H1 (cell line): ENCODE data around the gene FTCDNL1. TPM values are rescaled to one million over a fixed set of nuclear protein-coding genes. Genes with fewer than 3 reads are reported as not detected.

ENCODE experiments used
- CTCF ChIA-PET: fragments of 300-600 bp; sonication (Branson Sonifier 250); formaldehyde crosslinking; loops from one replicate; lab custom pipeline; 2021; ENCODE audit not compliant: partially characterized antibody; lab: Charles Lee
- POLR2A ChIA-PET: fragments of 300-600 bp; sonication (Branson Sonifier 250); formaldehyde crosslinking; loops from one replicate; lab custom pipeline; 2021; ENCODE audit warnings: inconsistent platforms; ENCODE audit not compliant: partially characterized antibody; lab: Charles Lee
- DNase-seq, 2 experiments: peaks; one replicate each; pipeline versions ENCODE4 v3.0.0 to v3.0.0-alpha.2; 2010 to 2022; ENCODE audit warnings: low spot score in 2 of 2, low read depth in 1 of 2, mixed read lengths in 1 of 2
- FAIRE-seq: peaks from 2 replicates; lab custom pipeline; 2011; peaks lifted over from hg19 to GRCh38; lab: Jason Lieb, UNC
- H2AFZ ChIP-seq: 2 replicates; pipeline ENCODE4 v1.8.1; 2012; ENCODE audit warnings: low read length, inconsistent platforms
- H2AK5ac ChIP-seq: 2 replicates; pipeline ENCODE4 v1.6.1; 2013; ENCODE audit warnings: low read depth, low read length
- H2BK120ac ChIP-seq: replicated peaks from 2 replicates; pipeline ENCODE3; 2013; ENCODE audit warnings: low read depth, low read length, inconsistent platforms
- H2BK12ac ChIP-seq: 2 replicates; pipeline ENCODE4 v1.6.1; 2013; ENCODE audit warnings: low read depth, low read length
- H2BK15ac ChIP-seq: 2 replicates; pipeline ENCODE4 v1.6.1; 2013; ENCODE audit warnings: low read length
- H2BK20ac ChIP-seq: 2 replicates; pipeline ENCODE4 v1.6.1; 2013; ENCODE audit warnings: low read length
- H2BK5ac ChIP-seq: 2 replicates; pipeline ENCODE4 v1.6.1; 2013; ENCODE audit warnings: low read depth, low read length
- H3K14ac ChIP-seq: 2 replicates; pipeline ENCODE4 v1.6.1; 2013; ENCODE audit warnings: inconsistent platforms; ENCODE audit not compliant: insufficient read length
- H3K18ac ChIP-seq: 2 replicates; pipeline ENCODE4 v1.6.1; 2013; ENCODE audit warnings: low read length; ENCODE audit errors: extremely low read depth
- H3K23ac ChIP-seq: 2 replicates; pipeline ENCODE4 v1.6.1; 2013; ENCODE audit warnings: inconsistent platforms; ENCODE audit not compliant: insufficient read length
- H3K23me2 ChIP-seq: 2 replicates; pipeline ENCODE4 v1.6.1; 2013; ENCODE audit warnings: low read depth, low read length
- H3K27ac ChIP-seq: 2 replicates; pipeline ENCODE4 v1.6.1; 2011; ENCODE audit warnings: low read depth, low read length, inconsistent platforms
- H3K27me3 ChIP-seq, 4 experiments: replicated peaks in 1 of 4; 1 replicate in 1 of 4; 2 replicates in 3 of 4; pipeline versions ENCODE4 v1.6.1 to v1.8.1; 2011 to 2013; ENCODE audit warnings: low read length in 3 of 4, mild to moderate bottlenecking in 3 of 4, inconsistent platforms in 2 of 4, mixed read lengths in 2 of 4, moderate library complexity in 1 of 4; ENCODE audit not compliant: control insufficient read depth in 3 of 4, insufficient read depth in 3 of 4; ENCODE audit errors: extremely low read depth in 1 of 4
- H3K36me3 ChIP-seq, 4 experiments: 2 replicates each; pipeline versions ENCODE4 v1.6.1 to v1.8.1; 2011 to 2013; ENCODE audit warnings: mild to moderate bottlenecking in 4 of 4, low read length in 3 of 4, moderate library complexity in 2 of 4, control low read depth in 1 of 4, inconsistent platforms in 1 of 4; ENCODE audit not compliant: insufficient read depth in 4 of 4, control insufficient read depth in 2 of 4
- H3K4ac ChIP-seq: replicated peaks from 2 replicates; pipeline ENCODE3; 2013; ENCODE audit warnings: low read length, low read depth, mixed read lengths, inconsistent platforms; ENCODE audit not compliant: insufficient read length
- H3K4me1 ChIP-seq, 4 experiments: replicated peaks in 1 of 4; 1 replicate in 1 of 4; 2 replicates in 3 of 4; pipeline versions ENCODE4 v1.6.1 to v1.8.1; 2011 to 2013; ENCODE audit warnings: low read length in 3 of 4, inconsistent platforms in 2 of 4, mixed read lengths in 1 of 4; ENCODE audit not compliant: insufficient read depth in 4 of 4, control insufficient read depth in 3 of 4
- H3K4me2 ChIP-seq, 2 experiments: 2 replicates each; pipeline versions ENCODE4 v1.6.1 to v1.8.1; 2011 to 2013; ENCODE audit warnings: low read depth in 2 of 2, low read length in 2 of 2, control low read depth in 1 of 2, inconsistent platforms in 1 of 2, mild to moderate bottlenecking in 1 of 2; ENCODE audit not compliant: insufficient read depth in 1 of 2
- H3K4me3 ChIP-seq, 4 experiments: fragments of 200-600, 300-600 bp in 1 of 4; sonication (generic), shearing (Covaris generic), sonication (Bioruptor Twin) in 1 of 4; 2 replicates each; pipeline versions ENCODE4 v1.5.1 to v1.8.1; 2011 to 2016; ENCODE audit warnings: low read length in 4 of 4, low read depth in 3 of 4, control low read depth in 2 of 4, inconsistent platforms in 2 of 4, mild to moderate bottlenecking in 2 of 4, mixed read lengths in 1 of 4, moderate library complexity in 1 of 4; ENCODE audit not compliant: insufficient read depth in 2 of 4; ENCODE audit errors: extremely low read depth in 1 of 4
- H3K56ac ChIP-seq: replicated peaks from 2 replicates; pipeline ENCODE3; 2013; ENCODE audit warnings: low read depth, mild to moderate bottlenecking, mixed read lengths, low read length, inconsistent platforms; ENCODE audit not compliant: insufficient read length
- H3K79me1 ChIP-seq: 2 replicates; pipeline ENCODE4 v1.6.1; 2013; ENCODE audit warnings: low read depth, low read length, control low read depth
- H3K79me2 ChIP-seq, 2 experiments: 2 replicates each; pipeline versions ENCODE4 v1.6.1 to v1.8.1; 2012 to 2013; ENCODE audit warnings: low read length in 2 of 2, mild to moderate bottlenecking in 2 of 2, inconsistent platforms in 1 of 2; ENCODE audit not compliant: insufficient read depth in 2 of 2, control insufficient read depth in 1 of 2
- H3K9ac ChIP-seq, 4 experiments: replicated peaks in 1 of 4; 1 replicate in 1 of 4; 2 replicates in 3 of 4; pipeline versions ENCODE4 v1.6.1 to v1.8.1; 2011 to 2013; ENCODE audit warnings: low read depth in 3 of 4, low read length in 3 of 4, control low read depth in 2 of 4, mild to moderate bottlenecking in 2 of 4, moderate library complexity in 2 of 4, inconsistent platforms in 1 of 4; ENCODE audit errors: extremely low read depth in 1 of 4
- H3K9me3 ChIP-seq, 2 experiments: 2 replicates each; pipeline versions ENCODE4 v1.6.1 to v1.8.1; 2012 to 2013; ENCODE audit warnings: mild to moderate bottlenecking in 2 of 2, moderate library complexity in 2 of 2, control low read depth in 1 of 2, inconsistent platforms in 1 of 2, low read depth in 1 of 2, low read length in 1 of 2, mixed read lengths in 1 of 2; ENCODE audit not compliant: insufficient read depth in 2 of 2
- H4K20me1 ChIP-seq, 2 experiments: replicated peaks in 1 of 2; 2 replicates each; pipeline versions ENCODE3 to v1.8.1; 2011 to 2013; ENCODE audit warnings: inconsistent platforms in 2 of 2, low read length in 2 of 2, mild to moderate bottlenecking in 1 of 2; ENCODE audit not compliant: insufficient read depth in 2 of 2, control insufficient read depth in 1 of 2
- H4K5ac ChIP-seq: 2 replicates; pipeline ENCODE4 v1.6.1; 2013; ENCODE audit warnings: low read length, low read depth, mixed read lengths, inconsistent platforms; ENCODE audit not compliant: insufficient read length
- H4K8ac ChIP-seq: 2 replicates; pipeline ENCODE4 v1.8.0; 2013; ENCODE audit warnings: mild to moderate bottlenecking, moderate library complexity, low read length, inconsistent platforms; ENCODE audit not compliant: insufficient read depth; ENCODE audit errors: extremely low read depth
- H4K91ac ChIP-seq: replicated peaks from 2 replicates; pipeline ENCODE3; 2013; ENCODE audit warnings: low read length, mixed read lengths, inconsistent platforms; ENCODE audit not compliant: insufficient read length
- EGR1 ChIP-seq: IDR thresholded peaks from 2 replicates; pipeline ENCODE4 v1.6.1; 2011; ENCODE audit warnings: low read depth, low read length, borderline replicate concordance
- KDM1A ChIP-seq: fragments of 200-600, 300-600 bp; sonication (generic); IDR thresholded peaks from 2 replicates; pipeline ENCODE4 v1.7.1; 2016; ENCODE audit warnings: mild to moderate bottlenecking, low read length, borderline replicate concordance
- POU5F1 ChIP-seq: IDR thresholded peaks from 2 replicates; pipeline ENCODE4 v1.6.1; 2011; ENCODE audit warnings: low read depth, mild to moderate bottlenecking, low read length, moderate library complexity
- TBP ChIP-seq: IDR thresholded peaks from 2 replicates; pipeline ENCODE4 v1.6.1; 2011; ENCODE audit warnings: low read depth, low read length, improper control_type of control experiment
- WGBS, 2 experiments: shearing (Covaris generic) in 1 of 2; methylation state at CpG; one replicate each; pipeline versions ENCODE4 v1.1.6 to v1.1.7; 2013 to 2015; ENCODE audit warnings: low lambda C conversion rate in 2 of 2, mixed read lengths in 2 of 2, inconsistent platforms in 1 of 2, low coverage in 1 of 2, missing lambda C conversion rate in 1 of 2; ENCODE audit not compliant: insufficient replicate concordance in 2 of 2, insufficient coverage in 1 of 2, insufficient read length in 1 of 2; ENCODE audit errors: extremely low coverage in 1 of 2, missing lambda C conversion rate in 1 of 2; 5-methylcytosine and 5-hydroxymethylcytosine counted together
- polyA plus RNA-seq, 7 experiments: library from polyadenylated mRNA; depleted of rRNA in 3 of 7; stranded (reverse) in 5 of 7; unstranded in 2 of 7; fragments of >200 nt in 5 of 7; fragments of 200-250 nt in 2 of 7; gene quantifications; 1 replicate in 5 of 7; 2 replicates in 1 of 7; 4 replicates in 1 of 7; pipeline versions ENCODE4 v1.2.1 to v1.2.3, GENCODE V29; 2011 to 2013; ENCODE audit warnings: missing spikeins in 2 of 7, mixed read lengths in 2 of 7
- total RNA-seq: library from RNA; stranded (reverse); fragmentation: NEBNext Ultra II Directional; extraction: Animal tissue kit (Norgen Biotek cat#: 25700); gene quantifications from 2 replicates; pipeline ENCODE4 v1.2.1, GENCODE V29; 2021

Gene FTCDNL1
- total and polyA plus RNA-seq, 2 of the 8 experiments (the other 6 are each of a cell fraction or from before 2014, with no cell fraction given), result 0.41 to 0.97 TPM

GRCh38 chr2:199734651-199735050, 116.3 kb downstream of the FTCDNL1 start:
- H3K4ac ChIP-seq, result no peak overlapping the region
- H3K18ac ChIP-seq, result no peak overlapping the region
- ChIA-PET CTCF (interaction anchor here (0.6 to 2.4 kb wide), 7 partner anchors 14 to 141 kb away, joined by 3 to 17 read pairs (median 3); no protein-coding TSS in a partner anchor), POLR2A (no interaction called here)
- peaks cover 0 to 2% (median 0%) of the 10 kb centered on the region in 4 experiments; a peak in 1 of 7 replicates for H3K4me1 ChIP-seq
- H4K5ac ChIP-seq, result no peak overlapping the region
- H2AK5ac ChIP-seq, result no peak overlapping the region
- DNase-seq (no peak), FAIRE-seq (no peak)
- H3K9ac ChIP-seq, result no peak overlapping the region
- H3K9me3 ChIP-seq, result no peaks in the 10 kb centered on the region
- H3K36me3 ChIP-seq, result no peaks in the 10 kb centered on the region
- H2AFZ ChIP-seq, result no peak overlapping the region
- H2BK120ac ChIP-seq, result no peak overlapping the region
- no peak overlapping the region for H3K27ac ChIP-seq
- H4K20me1 ChIP-seq, result no peaks in the 10 kb centered on the region
- 90% methylated on average over 1 of the region's 1 CpG; no CpG with 5 or more reads in 1 of the 2 experiments for WGBS, 2 experiments
- no peak overlapping the region for H4K8ac ChIP-seq
- H3K56ac ChIP-seq, result no peak overlapping the region
- H3K4me3 ChIP-seq, result no peak overlapping the region
- no peaks in the 10 kb centered on the region for H3K79me1 ChIP-seq
- no peak overlapping the region for H2BK12ac ChIP-seq
- H4K91ac ChIP-seq, result no peak overlapping the region
- no peaks in the 10 kb centered on the region for H3K27me3 ChIP-seq
- TF ChIP-seq KDM1A (no peak), POU5F1 (no peak), TBP (no peak), EGR1 (no peak)
- H2BK5ac ChIP-seq, result no peak overlapping the region
- no peak overlapping the region for H3K14ac ChIP-seq
- H2BK15ac ChIP-seq, result no peak overlapping the region
- no peak overlapping the region for H3K23ac ChIP-seq
- no peak overlapping the region for H2BK20ac ChIP-seq
- H3K23me2 ChIP-seq, result no peaks in the 10 kb centered on the region
- H3K79me2 ChIP-seq, result no peaks in the 10 kb centered on the region
- H3K4me2 ChIP-seq, result no peak overlapping the region
